ENCODE data around the gene DOK6. TPM values are rescaled to one million over a fixed set of nuclear protein-coding genes. Genes with fewer than 3 reads are reported as not detected.

DOK6 gene
- total and polyA plus RNA-seq, 2 of the 13 experiments (the other 11 are each of a cell fraction or from before 2014, with no cell fraction given) = 17.0 to 17.2 TPM

DNA sequence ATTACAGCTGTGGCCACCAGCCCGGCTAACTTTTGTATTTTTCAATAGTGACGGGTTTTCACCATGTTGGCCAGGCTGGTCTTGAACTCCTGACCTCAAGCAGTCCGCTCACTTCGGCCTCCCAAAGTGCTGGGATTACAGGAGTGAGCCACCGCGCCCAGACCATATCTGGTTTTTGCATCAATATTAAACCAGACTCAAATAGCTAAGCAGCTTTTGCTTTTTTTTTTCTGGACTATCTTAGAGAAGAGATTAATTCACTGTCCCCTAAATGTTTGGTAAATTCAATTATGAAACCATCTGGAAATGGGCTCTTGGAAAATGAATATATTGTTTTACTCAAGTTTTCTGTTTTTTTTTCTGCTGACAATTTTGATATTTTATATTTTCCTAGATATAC, 183.7 kb downstream of the DOK6 start (continued):
- TF ChIP-seq, protein P1, sequence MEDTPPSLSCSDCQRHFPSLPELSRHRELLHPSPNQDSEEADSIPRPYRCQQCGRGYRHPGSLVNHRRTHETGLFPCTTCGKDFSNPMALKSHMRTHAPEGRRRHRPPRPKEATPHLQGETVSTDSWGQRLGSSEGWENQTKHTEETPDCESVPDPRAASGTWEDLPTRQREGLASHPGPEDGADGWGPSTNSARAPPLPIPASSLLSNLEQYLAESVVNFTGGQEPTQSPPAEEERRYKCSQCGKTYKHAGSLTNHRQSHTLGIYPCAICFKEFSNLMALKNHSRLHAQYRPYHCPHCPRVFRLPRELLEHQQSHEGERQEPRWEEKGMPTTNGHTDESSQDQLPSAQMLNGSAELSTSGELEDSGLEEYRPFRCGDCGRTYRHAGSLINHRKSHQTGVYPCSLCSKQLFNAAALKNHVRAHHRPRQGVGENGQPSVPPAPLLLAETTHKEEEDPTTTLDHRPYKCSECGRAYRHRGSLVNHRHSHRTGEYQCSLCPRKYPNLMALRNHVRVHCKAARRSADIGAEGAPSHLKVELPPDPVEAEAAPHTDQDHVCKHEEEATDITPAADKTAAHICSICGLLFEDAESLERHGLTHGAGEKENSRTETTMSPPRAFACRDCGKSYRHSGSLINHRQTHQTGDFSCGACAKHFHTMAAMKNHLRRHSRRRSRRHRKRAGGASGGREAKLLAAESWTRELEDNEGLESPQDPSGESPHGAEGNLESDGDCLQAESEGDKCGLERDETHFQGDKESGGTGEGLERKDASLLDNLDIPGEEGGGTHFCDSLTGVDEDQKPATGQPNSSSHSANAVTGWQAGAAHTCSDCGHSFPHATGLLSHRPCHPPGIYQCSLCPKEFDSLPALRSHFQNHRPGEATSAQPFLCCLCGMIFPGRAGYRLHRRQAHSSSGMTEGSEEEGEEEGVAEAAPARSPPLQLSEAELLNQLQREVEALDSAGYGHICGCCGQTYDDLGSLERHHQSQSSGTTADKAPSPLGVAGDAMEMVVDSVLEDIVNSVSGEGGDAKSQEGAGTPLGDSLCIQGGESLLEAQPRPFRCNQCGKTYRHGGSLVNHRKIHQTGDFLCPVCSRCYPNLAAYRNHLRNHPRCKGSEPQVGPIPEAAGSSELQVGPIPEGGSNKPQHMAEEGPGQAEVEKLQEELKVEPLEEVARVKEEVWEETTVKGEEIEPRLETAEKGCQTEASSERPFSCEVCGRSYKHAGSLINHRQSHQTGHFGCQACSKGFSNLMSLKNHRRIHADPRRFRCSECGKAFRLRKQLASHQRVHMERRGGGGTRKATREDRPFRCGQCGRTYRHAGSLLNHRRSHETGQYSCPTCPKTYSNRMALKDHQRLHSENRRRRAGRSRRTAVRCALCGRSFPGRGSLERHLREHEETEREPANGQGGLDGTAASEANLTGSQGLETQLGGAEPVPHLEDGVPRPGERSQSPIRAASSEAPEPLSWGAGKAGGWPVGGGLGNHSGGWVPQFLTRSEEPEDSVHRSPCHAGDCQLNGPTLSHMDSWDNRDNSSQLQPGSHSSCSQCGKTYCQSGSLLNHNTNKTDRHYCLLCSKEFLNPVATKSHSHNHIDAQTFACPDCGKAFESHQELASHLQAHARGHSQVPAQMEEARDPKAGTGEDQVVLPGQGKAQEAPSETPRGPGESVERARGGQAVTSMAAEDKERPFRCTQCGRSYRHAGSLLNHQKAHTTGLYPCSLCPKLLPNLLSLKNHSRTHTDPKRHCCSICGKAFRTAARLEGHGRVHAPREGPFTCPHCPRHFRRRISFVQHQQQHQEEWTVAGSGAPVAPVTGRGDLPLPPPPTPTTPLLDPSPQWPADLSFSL (CRISPR knock-in tag; IDR thresholded peaks at IDR 0.05) = no peak

GRCh38 chr18:69585696-69586095, 185.0 kb downstream of the DOK6 start:
- Histone ChIP-seq H3K36me3 (replicated peaks in 1 of 2; ENCODE audit: control insufficient read depth in 1 of 2, insufficient read depth in 2 of 2, low read length in 2 of 2) (no peaks in the 10 kb centered on the region), H3K9ac (ENCODE audit: insufficient read depth, low read depth, low read length) (no peak overlapping the region), H3K79me2 (ENCODE audit: insufficient read depth, low read length) (no peaks in the 10 kb centered on the region), H3K27me3 (ENCODE audit: control insufficient read depth in 1 of 2, insufficient read depth in 2 of 2, low read length in 2 of 2) (no peaks in the 10 kb centered on the region), H2AFZ (ENCODE audit: low read length) (no peak overlapping the region), H3K27ac (ENCODE audit: extremely low read length, insufficient read depth, low read length) (no peak overlapping the region), H3K9me3 (ENCODE audit: low read length) (no peaks in the 10 kb centered on the region), H3K4me2 (ENCODE audit: low read depth, low read length) (no peak overlapping the region), H3K4me3 (replicated peaks in 1 of 3; ENCODE audit: insufficient read depth in 1 of 3, low read depth in 2 of 3, low read length in 3 of 3) (no peak overlapping the region), H4K20me1 (ENCODE audit: insufficient read depth, low read length) (no peaks in the 10 kb centered on the region), H3K4me1 (ENCODE audit: insufficient read depth, low read length) (no peaks in the 10 kb centered on the region)
- WGBS (ENCODE audit: low lambda C conversion rate) = 58% methylated on average over 1 of the region's 1 CpG
- no peak for FAIRE-seq
- POLR2A ChIA-PET = no interaction called here
- no peak for ATAC-seq
- intact Hi-C loops (cut with micrococcal nuclease; ENCODE audit: unreplicated experiment) = no loop called here
- DNase-seq (ENCODE audit: low spot score) = no peak
- CTCF ChIA-PET (ENCODE audit: low intra/inter-chr PET ratio, low total read pairs) = no interaction called here
- BruUV-seq (replicated peaks) = no TSS peak
- in situ Hi-C loops (cut with HindIII; ENCODE audit: extremely low pct_ligation_motif_present, low pct_unique_long_range_greater_than_20kb) = no loop called here
- TF ChIP-seq SIN3A (IDR thresholded peaks at IDR 0.05; ENCODE audit: borderline replicate concordance, low read depth, low read length) (no peak), ASH2L (IDR thresholded peaks at IDR 0.05; ENCODE audit: insufficient read length, low read depth, low read length) (no peak), POGZ (CRISPR knock-in tag; IDR thresholded peaks at IDR 0.05) (no peak), MAFF (IDR thresholded peaks at IDR 0.05; ENCODE audit: low read depth, low read length) (no peak), POLR2AphosphoS2 (IDR thresholded peaks at IDR 0.05; ENCODE audit: low read depth, low read length) (no peak), MATR3 (CRISPR knock-in tag; IDR thresholded peaks at IDR 0.05) (no peak), TBL1XR1 (IDR thresholded peaks at IDR 0.05; ENCODE audit: borderline replicate concordance, low read length, partially characterized antibody) (no peak), ZNF232 (CRISPR knock-in tag; IDR thresholded peaks at IDR 0.05; ENCODE audit: borderline replicate concordance) (no peak), MTERF4 (CRISPR knock-in tag; IDR thresholded peaks at IDR 0.05) (no peak), ZNF761 (CRISPR knock-in tag; conservative IDR thresholded peaks at IDR 0.05) (no peak), ZNF12 (CRISPR knock-in tag; IDR thresholded peaks at IDR 0.05) (no peak), YEATS2 (CRISPR knock-in tag; IDR thresholded peaks at IDR 0.05; ENCODE audit: borderline replicate concordance) (no peak)
- TF ChIP-seq, protein P2, sequence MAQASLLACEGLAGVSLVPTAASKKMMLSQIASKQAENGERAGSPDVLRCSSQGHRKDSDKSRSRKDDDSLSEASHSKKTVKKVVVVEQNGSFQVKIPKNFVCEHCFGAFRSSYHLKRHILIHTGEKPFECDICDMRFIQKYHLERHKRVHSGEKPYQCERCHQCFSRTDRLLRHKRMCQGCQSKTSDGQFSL (CRISPR knock-in tag; IDR thresholded peaks at IDR 0.05) = no peak
